ENCODE measurements around the gene IL3.

DNA sequence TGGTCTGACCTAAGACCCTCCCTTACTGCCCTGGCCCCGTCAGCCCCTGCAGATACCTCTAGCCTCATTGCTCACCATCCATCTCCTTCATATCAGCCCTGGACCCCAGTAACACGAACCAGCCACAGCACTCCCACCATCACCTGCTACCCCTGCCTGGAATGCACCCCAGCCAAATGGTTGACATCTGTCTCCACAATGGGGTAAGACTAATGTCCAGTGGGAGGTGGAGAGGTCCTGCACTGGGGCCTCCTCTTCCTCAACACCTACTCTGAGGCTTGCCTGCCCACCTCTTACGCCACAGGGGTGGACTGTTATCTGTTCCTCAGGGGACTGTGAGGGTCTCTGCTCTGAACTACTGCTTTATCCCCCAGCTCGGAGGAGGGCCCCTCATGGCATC is 25.2 kb downstream of the IL3 start:
- TF ChIP-seq, protein P1, sequence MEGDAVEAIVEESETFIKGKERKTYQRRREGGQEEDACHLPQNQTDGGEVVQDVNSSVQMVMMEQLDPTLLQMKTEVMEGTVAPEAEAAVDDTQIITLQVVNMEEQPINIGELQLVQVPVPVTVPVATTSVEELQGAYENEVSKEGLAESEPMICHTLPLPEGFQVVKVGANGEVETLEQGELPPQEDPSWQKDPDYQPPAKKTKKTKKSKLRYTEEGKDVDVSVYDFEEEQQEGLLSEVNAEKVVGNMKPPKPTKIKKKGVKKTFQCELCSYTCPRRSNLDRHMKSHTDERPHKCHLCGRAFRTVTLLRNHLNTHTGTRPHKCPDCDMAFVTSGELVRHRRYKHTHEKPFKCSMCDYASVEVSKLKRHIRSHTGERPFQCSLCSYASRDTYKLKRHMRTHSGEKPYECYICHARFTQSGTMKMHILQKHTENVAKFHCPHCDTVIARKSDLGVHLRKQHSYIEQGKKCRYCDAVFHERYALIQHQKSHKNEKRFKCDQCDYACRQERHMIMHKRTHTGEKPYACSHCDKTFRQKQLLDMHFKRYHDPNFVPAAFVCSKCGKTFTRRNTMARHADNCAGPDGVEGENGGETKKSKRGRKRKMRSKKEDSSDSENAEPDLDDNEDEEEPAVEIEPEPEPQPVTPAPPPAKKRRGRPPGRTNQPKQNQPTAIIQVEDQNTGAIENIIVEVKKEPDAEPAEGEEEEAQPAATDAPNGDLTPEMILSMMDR (IDR thresholded peaks at IDR 0.05; ENCODE audit: insufficient read depth, low read length), result no peak
- TF ChIP-seq POLR2AphosphoS5 (IDR thresholded peaks at IDR 0.05; ENCODE audit: low read depth) (no peak), GABPA (IDR thresholded peaks at IDR 0.05; ENCODE audit: low read depth) (no peak)
